ENCODE data around the gene CA14.
"Not testable (repeated sequence)": the region's sequence is repeated elsewhere in the genome, so short reads cannot be mapped to it uniquely, and the experiment has no call there.

CA14 gene

GRCh38 chr1:150236614-150237100, 20.9 kb upstream of the CA14 start:
- Mint-ChIP-seq H3K36me3 (ENCODE audit: low read depth) (no peaks in the 10 kb centered on the region), H3K27me3 (ENCODE audit: low read depth) (peaks cover 3% of the 10 kb centered on the region), H3K4me3 (no peak overlapping the region), H3K9me3 (no peaks in the 10 kb centered on the region), H3K27ac (no peak overlapping the region), H3K4me1 (peaks cover 22% of the 10 kb centered on the region)
- TF ChIP-seq CTCF (IDR thresholded peaks at IDR 0.05; ENCODE audit: unreplicated experiment in 3 of 3) = no peak

GRCh38 chr1:150237176-150237575, 20.4 kb upstream of the CA14 start:
- H3K27me3 Mint-ChIP-seq (ENCODE audit: low read depth); H3K27ac Mint-ChIP-seq; H3K36me3 Mint-ChIP-seq (ENCODE audit: low read depth); H3K9me3 Mint-ChIP-seq; H3K4me3 Mint-ChIP-seq: not testable (repeated sequence)
- H3K4me1 Mint-ChIP-seq = peaks cover 22% of the 10 kb centered on the region

- TF ChIP-seq CTCF (IDR thresholded peaks at IDR 0.05; ENCODE audit: unreplicated experiment in 3 of 3) = no peak
- peaks cover 22% of the 10 kb centered on the region for H3K4me1 Mint-ChIP-seq
- H3K9me3 Mint-ChIP-seq = no peaks in the 10 kb centered on the region
- no peak overlapping the region for H3K27ac Mint-ChIP-seq
- peaks cover 3% of the 10 kb centered on the region for H3K27me3 Mint-ChIP-seq (ENCODE audit: low read depth)
- H3K36me3 Mint-ChIP-seq (ENCODE audit: low read depth) = no peaks in the 10 kb centered on the region
- peak overlapping the region in 2 of 3 experiments; percentile 6 to 29 for H3K4me3 Mint-ChIP-seq
Observed at GRCh38 chr1:150237746-150238145, 19.8 kb upstream of the CA14 start.

- Mint-ChIP-seq H3K36me3 (ENCODE audit: low read depth) (no peaks in the 10 kb centered on the region), H3K27me3 (ENCODE audit: low read depth) (peaks cover 3% of the 10 kb centered on the region), H3K4me3 (no peak overlapping the region), H3K9me3 (no peaks in the 10 kb centered on the region), H3K4me1 (no peaks in the 10 kb centered on the region), H3K27ac (no peak overlapping the region)
- TF ChIP-seq CTCF (IDR thresholded peaks at IDR 0.05; ENCODE audit: unreplicated experiment in 3 of 3) = no peak
Observed at GRCh38 chr1:150243003-150243402, 14.6 kb upstream of the CA14 start.

- Mint-ChIP-seq H3K27ac (peak overlapping the region in 2 of 3 experiments; percentile 23 to 88), H3K36me3 (ENCODE audit: low read depth) (no peaks in the 10 kb centered on the region), H3K4me3 (no peak overlapping the region), H3K9me3 (no peaks in the 10 kb centered on the region), H3K4me1 (no peaks in the 10 kb centered on the region), H3K27me3 (ENCODE audit: low read depth) (no peaks in the 10 kb centered on the region)
- no peak for TF ChIP-seq CTCF (IDR thresholded peaks at IDR 0.05; ENCODE audit: unreplicated experiment in 3 of 3)
Observed at GRCh38 chr1:150249936-150250335, 7.6 kb upstream of the CA14 start.

GRCh38 chr1:150256198-150256553, 1.4 kb upstream of the CA14 start:
- peak overlapping the region; percentile 85 to 92 (median 92) for H3K27ac Mint-ChIP-seq
- no peaks in the 10 kb centered on the region for H3K9me3 Mint-ChIP-seq
- TF ChIP-seq CTCF (IDR thresholded peaks at IDR 0.05; ENCODE audit: unreplicated experiment in 3 of 3) = no peak

More at GRCh38 chr1:150256198-150256553, 1.4 kb upstream of the CA14 start:
- H3K36me3 Mint-ChIP-seq (ENCODE audit: low read depth) = no peaks in the 10 kb centered on the region
- H3K4me3 Mint-ChIP-seq = peak overlapping the region; percentile 79 to 87 (median 83)
- H3K4me1 Mint-ChIP-seq = peaks cover 54% of the 10 kb centered on the region
- no peaks in the 10 kb centered on the region for H3K27me3 Mint-ChIP-seq (ENCODE audit: low read depth)
